ENCODE measurements around the gene SLC1A2. TPM values are rescaled to one million over a fixed set of nuclear protein-coding genes. Genes with fewer than 3 reads are reported as not detected.

SLC1A2 gene
- total RNA-seq, 1 donor from 2014 or later, result not detected

DNA sequence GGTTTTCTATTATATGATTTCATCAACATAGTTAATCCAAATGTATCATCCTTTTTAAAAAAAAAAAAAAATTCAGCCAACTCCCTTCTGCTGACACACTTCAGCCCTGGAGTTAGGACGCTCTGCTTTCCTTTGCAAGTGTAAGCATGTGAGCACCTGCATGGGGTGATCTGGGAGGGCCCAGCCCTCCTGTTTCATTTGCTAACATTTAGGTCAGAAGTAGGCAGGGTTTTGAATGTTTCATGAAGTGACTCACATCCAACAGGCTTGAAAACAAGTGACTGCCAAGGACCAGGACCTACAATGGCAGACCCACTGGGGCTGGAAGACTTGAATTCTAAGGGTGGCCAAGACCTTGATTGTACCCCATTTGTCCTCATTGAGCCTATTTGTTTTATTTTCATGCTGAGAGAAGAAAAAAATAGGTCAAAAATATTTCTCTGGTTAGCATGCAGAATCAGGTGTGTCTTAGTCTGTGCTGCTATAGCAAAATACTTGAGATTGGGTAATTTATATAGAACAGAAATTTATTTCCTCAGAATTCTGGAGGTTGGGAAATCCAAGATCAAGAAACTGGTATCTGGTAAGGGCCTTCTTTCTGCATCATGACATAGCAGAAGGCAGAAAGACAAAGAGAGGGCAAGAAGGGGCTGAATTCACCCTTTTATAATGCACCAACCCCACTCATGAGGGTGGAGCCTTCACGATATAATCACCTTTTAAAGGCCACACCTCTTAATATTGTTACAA lies 142.8 kb downstream of the SLC1A2 start:
- no peak for DNase-seq (ENCODE audit: low read depth, low spot score)

DNA sequence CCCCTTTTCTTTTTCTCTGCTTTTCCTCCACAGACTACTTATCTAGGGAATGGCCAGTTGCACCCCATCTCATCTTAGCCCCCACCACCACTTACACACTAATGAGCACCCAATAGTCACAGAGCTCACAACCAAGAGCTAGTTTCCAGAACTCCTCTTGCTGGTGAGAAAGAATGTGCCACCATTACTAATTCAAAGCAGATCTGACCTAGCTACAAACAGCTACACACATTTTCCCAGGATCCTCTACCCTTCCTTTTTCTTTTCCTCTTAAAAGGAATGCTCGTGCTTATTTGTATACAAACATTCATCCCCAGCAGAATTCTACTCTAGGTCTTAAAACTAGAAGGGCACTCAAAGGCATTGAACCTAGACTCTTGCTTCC lies 143.6 kb downstream of the SLC1A2 start:
- no peak for DNase-seq (ENCODE audit: low read depth, low spot score)

DNA sequence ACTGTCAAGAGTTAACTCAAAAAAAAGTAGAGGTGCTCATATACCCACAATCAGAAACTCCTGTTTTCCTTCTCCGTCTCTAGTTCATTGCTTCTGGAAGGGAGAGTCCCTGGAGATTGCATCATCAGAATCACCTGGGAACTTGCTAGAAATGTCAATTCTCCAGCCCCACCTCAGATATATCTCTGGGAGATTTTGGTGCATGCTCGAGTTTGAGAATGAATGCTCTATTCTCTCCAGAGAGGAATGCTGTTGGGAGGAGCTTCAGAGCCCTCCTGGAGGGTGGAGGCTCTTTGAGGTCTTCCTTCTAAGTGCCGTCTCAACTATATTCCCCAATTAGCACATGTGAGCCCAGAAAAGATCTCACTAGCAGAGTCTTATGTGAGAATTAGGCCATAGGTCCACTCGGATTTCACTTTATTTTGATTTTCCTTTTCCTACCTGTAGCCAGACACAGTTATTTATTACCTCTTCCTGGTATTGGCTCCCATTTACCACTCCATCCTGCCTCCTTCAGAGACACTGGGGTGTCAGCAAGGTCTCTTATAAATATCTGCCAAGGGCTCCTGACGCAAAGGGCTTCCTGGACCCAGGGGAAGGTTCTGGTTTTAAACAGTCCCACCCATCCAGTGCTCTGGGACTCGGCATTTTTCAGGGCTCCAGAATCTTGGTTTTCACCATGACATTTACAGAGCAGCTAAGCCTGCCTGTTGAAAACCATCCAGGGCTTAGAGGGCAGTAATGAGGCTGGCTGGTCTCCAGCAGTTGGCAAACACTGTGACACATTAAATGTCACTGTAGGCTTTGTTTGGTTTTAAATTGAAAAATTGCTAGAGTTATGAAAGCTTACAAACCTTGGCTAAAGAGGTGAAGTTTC lies 144.2 kb downstream of the SLC1A2 start:
- DNase-seq (ENCODE audit: low read depth, low spot score), result no peak

DNA sequence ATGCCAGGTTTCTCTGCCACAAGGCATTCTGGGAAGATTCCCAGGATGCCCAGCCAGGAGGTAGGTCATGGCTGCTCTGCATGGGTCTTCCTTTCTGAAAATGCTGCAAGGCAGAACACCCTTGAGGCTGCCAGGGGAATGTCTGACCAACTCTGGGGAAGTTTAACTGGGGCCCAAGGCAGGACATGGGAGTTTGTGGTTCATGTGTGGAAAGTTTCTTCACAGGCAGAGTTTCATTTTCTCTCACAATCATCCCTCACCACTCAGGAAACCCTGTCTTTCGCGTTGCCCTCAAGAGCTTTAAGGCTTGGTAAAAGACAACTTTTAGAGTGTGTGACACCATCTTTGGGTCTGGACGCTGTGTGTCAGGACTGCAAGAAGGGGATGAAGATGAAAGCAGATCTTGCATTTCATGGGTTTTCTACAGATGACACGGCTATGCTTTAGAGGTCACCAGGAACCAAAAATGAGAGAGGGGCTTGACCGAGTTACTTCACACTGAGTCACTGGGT lies 146.9 kb downstream of the SLC1A2 start:
- DNase-seq (ENCODE audit: low read depth, low spot score), result no peak

DNA sequence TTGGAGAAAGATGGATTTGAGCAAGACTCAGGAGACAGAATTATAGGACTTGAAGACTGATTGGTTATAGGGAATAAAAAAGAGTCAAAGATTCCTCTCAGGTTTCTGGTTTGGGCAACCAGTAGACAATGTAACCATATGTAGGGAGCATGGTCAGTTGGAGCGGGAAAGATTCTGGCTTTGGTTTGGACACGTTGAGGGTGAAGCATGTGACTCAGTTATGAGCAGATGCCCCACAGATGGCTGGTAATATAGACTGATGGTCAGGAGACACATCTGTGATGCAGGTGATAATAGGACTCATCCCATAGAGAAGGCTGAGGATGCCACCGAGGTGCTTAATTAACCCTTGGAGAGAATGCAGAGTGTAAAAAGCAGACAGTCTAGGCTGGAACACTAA lies 148.3 kb downstream of the SLC1A2 start:
- no peak for DNase-seq (ENCODE audit: low read depth, low spot score)

DNA sequence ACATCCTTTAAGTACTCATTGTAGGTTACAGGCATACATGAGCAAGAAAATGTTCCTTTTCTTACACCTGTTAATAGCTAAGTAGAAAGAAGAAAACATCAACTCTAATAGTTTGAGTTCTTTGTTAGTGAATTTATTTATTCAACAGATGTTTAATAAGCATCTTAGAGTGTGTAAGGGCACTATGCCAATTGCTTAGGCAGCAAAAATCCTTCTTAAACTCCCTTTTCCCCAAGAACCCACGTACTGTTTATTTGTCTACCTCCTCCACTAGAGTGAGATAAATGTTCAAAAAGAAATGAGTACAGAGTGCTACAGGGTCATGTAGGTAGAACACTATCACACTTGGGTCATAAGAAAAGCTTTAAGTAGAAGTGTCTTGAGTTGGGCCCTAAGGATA lies 149.0 kb downstream of the SLC1A2 start:
- DNase-seq (ENCODE audit: low read depth, low spot score), result no peak

DNA sequence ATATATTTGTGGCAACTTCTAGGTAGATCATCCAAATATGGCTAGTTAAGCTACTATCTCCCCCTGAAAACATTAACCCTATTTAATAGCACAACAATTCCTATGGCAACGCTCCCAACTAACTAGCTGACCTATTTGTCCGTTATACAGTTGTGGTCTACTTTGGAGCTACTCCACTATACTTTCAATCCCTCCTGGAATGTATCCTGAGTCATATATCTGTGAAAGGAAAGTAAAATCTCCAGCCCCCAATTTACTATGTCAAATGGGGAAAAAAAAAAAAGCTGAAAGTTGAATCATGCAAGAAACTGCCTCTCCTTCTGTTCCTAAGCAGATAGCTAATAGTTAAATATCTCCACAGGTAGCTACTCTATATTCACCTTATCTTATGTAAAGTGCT lies 151.9 kb downstream of the SLC1A2 start:
- no peak for DNase-seq (ENCODE audit: low read depth, low spot score)

DNA sequence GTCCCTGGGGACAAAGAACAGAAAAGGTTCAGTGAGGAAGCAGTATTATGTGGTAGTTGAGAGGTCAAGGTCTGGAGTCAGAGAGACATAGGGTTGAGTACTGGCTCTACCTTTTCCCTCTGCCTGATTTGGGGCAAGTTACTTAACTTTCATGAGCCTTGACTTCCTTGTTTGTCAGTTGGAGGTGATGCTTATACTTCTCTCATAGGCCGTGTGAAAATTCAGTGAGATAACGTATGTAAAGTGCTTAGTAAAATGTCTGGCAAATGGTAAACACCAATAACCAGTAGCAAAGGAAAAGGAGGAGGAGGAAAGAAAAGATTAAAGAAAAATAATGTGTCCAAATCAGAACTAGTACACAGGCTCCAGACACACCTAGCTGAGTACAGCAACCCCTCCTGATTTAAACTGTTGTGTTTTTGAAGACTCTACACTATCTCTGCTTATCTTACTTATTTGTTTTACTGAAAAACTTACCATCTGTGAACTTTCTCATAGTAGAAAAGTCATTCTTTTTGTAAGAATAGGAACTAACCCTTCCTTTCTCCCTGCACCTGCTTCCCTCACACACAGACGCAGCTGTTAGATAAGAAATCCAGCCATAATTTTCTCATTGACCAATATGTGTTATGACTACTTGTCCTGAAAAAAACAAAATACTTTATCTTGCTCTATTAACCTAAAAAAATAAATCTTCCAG lies 153.5 kb downstream of the SLC1A2 start:
- DNase-seq (ENCODE audit: low read depth, low spot score), result peak; percentile 15

DNA sequence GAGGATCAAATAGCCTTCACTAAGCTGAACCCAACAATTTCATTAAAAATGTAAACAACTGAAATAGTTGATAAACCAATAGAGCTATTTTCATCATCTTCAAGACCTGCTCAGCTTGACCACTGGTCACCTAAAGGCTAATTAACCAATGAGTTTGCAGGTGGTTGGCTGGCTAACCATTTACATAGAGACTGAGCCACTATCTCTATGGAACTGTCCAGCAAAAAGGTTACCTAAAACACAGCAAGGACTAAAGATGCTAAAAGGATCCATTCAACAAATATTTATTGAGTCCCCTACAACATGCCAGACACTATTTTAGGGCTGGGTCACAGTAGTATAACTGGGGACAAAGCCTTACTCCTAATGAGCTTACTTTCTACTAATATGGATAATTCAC lies 156.6 kb downstream of the SLC1A2 start:
- DNase-seq (ENCODE audit: low read depth, low spot score), result no peak

DNA sequence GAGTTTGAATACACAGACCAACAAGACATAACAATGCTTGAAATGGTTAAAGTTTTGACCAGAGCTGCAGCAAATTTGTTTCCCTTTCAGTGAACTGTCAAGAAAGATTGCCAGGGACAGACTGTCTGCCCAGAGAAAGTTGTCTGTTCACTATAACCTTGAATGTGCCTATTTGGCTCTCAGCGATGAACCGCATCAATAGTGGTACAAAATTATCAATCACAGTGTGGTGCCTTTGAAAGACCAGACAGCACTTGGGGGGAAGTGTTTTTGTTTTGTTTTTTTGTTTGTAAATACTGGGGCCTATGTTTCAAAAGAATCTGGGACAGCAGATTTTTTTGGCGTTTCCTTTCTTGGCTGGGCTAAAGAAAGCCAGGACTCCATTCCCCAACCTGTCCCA lies 157.3 kb downstream of the SLC1A2 start:
- no peak for DNase-seq (ENCODE audit: low read depth, low spot score)

DNA sequence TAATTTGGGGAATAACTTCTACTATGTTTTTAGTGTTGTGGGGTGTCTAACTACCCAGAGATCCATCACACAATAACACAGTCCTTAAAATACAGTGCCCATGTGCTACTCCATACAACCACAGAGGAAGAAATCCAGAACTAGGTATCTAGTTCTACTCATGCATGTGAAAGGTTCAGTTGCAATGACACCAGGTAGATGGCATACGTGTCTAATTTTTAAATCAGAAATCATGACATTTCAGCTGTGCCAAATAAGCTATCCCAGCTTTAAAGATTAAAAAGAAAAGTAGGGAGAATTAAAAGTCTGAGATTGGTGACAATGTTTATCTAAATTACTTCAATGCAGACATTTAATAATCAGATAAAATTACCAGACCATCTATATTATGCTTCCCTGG lies 158.2 kb downstream of the SLC1A2 start:
- no peak for DNase-seq (ENCODE audit: low read depth, low spot score)

DNA sequence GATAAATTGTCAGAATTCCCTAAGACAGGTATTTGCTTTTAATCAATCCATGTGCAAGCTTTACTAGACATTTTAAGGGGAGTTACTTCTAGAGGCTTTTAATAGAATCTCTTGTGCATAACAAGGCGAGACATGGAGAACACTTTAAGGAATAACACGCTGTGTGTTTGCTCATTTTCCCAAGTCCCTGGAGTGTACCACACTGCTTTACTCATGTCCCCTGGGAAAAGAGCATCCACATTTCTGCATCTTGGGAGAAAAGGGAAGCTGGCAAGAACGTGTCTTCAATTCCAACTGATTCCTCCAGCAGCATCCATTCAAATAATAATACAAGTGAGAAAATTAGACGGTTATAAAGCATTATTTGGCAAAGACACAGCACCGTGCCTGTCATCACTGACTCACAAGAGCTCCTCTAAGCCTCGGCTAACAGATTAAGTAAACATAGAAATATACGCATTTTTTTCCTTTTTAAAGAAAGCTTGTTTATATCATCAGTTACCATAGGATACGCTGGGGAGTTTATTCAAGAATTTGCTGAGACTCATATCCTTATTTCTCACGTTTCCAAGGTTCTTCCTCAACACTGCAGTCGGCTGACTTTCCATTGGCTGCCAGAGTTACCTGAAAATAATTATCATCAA lies 158.9 kb downstream of the SLC1A2 start:
- DNase-seq (ENCODE audit: low read depth, low spot score), result no peak

DNA sequence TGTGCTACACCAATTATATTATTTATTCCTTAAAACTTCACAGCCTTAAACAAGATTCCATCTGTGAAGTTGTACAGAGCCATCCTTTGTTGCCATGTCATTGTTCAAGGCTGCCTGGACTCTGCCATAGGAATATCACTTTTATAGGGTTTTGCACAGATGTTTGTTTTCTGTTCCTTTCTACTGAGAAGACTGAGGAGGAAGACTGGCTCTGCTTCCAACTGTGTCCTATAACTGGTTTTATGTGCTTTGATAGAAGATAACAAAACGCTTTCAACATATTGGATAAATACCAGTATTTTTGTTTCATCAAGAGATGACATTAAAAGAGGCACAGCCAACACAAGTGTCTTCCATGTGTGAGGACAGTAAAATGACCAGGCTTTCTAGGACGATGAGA lies 159.8 kb downstream of the SLC1A2 start:
- no peak for DNase-seq (ENCODE audit: low read depth, low spot score)

DNA sequence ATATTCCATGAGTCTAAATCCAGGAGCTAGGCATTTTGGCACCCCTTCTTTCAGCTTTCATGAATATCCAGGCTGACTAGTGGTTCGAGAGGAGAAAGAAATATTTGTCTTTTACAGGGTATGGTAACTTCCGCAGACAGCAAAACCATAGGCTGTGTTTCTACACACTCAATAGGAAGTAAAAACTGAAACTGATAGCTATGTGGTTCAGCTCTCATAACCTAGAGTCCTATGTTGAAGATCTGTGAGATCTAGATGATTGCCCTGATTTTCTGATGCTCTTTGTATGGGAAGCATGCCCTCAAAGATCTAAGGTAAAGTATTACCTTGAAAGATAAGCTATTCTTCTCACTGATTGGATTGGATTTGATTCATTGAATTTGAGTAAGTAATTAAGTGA lies 162.1 kb downstream of the SLC1A2 start:
- DNase-seq (ENCODE audit: low read depth, low spot score), result no peak

DNA sequence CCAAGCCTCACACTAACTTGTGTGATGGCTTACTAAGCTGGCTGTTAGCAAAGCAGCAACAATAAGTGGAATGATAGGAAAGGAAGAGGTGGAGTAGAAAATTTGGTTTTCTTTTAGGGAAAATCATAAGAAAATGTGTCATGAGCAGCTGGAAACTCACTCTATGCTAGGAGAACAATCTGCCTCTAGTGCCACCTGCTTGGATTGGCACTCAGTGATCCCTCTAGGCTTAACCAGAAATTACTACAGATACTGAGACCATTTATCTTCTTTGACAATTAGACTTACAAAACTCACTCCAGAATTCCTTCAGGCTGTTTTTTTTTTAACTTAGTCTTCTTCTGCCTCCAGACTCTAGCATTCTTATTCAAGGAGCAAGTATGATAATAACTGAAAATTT lies 163.1 kb downstream of the SLC1A2 start:
- no peak for DNase-seq (ENCODE audit: low read depth, low spot score)

DNA sequence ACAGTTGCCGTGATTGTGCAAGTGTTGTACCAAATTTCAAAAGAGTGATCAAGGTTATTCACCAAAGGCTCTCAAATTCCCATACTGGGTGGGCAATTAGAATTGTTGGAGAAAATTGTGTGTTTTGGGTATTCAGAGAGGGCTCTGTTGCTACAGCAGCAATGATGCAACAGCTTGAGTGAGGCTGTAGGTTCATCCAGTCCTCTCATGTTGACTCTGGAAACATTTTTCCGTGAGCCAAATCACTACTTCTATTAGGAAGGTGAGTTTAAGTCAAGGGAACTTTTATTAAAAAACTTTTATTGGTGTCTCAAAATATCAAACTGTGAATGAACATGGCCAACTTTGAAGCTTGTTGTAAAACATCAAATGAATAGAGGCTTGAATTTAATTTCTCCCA lies 163.8 kb downstream of the SLC1A2 start:
- no peak for DNase-seq (ENCODE audit: low read depth, low spot score)

DNA sequence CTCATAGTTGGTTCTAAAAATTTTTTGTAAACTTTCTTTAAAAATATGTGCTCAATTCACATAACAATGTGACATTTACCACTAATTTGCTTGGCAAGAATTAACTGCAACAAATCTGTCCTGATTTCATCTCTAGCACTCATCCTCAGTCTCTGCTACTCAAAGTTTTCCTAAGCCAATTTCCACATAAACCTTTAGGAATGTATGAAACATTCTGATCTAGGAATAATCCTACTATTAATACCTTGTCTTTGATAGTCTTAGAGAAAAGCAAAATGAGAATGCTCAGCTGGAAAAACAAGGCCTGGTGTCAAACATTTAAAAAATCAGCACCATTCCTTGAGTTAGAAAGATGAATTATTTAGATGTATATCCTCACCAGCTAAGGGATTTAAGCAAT lies 166.1 kb downstream of the SLC1A2 start:
- DNase-seq (ENCODE audit: low read depth, low spot score), result no peak

DNA sequence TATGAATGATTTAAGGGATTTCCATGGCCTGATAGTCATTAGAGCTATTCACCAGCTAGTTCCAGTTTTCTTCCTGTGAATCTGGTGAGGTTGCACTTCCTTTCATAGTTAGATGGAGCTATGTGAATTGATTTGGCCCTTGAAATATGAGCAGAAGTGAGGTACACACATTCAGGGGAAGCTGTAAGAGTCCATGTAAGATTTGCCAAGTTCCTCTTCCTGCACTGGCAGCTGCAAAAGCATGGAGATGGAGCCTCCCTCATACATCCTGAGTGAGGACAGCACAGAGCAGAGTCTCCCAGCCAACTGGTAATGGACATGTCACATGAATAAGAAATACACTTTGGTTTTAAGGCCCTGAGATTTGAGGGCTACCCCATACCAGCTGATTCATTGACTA lies 168.7 kb downstream of the SLC1A2 start:
- no peak for DNase-seq (ENCODE audit: low read depth, low spot score)

DNA sequence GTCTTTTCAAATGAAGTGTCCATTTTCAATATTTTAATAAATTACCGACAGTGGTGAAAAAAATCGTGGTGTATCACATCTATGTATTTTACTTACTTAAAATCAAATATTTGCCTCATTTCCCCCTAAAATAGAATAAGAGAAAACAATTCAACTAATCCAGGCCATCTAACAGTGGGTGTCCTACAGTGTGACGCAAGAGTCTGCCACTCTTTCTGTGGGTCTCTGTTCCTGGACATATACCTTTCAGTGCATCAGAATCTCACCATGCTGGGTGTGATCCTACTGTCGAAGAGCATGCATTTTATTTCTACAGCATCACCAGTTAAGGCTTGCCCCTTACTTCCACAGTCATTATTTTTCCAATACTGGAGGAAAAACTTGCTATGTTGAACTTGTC lies 169.2 kb downstream of the SLC1A2 start:
- DNase-seq (ENCODE audit: low read depth, low spot score), result no peak

DNA sequence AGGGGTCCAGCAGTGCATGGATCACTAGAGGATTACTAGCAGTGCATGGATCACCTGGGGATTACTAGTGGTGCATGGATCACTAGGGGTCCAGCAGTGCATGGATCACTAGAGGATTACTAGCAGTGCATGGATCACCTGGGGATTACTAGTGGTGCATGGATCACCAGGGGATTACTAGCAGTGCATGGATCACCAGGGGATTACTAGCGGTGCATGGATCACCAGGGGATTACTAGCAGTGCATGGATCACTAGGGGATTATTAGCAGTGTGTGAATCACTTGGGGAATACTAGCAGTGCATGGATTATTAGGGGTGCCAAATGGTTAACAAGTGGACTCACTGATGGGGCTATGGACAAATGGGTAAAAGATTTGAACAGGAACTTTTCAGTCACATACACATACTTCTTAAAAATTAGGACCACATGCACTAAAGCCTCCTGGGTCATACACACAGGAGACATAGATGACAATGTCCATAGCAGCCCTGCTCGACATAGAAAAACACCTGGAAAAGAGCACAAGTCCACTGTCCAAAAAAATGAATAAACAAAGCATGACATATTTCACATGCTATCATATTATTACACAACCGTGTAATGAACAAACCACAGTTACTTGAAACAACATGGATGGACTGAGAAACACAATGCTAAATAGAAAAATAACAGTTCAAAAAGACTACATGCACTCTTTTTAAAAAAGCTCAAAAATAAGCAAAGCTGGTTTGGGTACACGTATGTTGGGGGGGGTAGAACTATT lies 170.6 kb downstream of the SLC1A2 start:
- no peak for DNase-seq (ENCODE audit: low read depth, low spot score)

DNA sequence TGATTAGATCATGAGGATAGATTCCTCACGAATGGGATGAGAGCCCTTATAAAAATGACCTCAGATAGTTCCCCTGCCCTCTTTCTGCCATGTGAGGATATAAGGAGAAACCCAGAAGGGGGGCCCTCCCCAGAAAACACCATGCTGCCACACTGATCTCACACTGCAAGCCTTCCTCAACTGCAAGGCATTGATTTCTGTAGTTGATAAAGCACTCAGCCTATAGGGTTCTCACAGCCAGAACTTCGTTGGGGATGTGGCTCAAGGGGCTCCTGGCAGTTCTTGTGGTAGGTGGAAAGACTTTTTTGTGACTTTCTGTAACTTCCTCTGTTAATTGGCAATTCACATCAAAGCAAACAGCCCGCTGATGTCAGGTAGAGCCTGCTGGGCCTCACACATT lies 171.5 kb downstream of the SLC1A2 start:
- no peak for DNase-seq (ENCODE audit: low read depth, low spot score)
